ENCODE data around the gene RALGDS.

The RALGDS gene

DNA sequence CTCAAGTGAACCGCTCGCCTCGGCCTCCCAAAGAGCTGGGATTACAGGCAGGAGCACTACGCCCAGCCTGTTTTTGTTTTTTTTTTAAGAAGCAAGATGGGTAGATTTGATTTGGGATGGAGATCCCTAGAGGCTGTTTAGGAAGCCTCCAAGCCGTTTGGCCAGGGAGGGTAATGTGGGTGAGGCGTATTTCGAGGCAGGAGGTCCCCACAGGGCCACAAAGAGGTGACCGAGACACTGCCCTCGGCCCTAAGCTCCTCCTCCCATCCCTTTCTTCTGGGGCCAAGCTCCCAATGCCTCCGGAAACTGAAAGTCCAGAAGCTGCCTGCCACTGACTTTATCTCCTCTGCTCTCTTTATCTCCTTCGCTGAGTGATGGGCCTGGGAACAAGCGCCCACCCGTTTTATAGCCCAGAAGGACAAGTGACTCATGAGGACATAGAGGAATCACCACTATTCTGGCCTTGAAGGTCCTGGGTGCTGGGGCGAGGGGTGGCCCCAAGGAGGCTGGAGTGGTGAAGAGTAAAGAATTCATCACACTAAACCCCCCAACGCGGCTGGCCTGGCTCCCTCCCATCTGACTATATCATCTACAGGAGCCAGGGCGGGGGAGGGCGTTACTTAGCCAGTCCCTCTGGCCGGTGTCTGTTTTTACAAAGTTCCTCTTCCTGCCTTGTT lies 2.0 kb upstream of the RALGDS start:
- TF ChIP-seq, protein P1, sequence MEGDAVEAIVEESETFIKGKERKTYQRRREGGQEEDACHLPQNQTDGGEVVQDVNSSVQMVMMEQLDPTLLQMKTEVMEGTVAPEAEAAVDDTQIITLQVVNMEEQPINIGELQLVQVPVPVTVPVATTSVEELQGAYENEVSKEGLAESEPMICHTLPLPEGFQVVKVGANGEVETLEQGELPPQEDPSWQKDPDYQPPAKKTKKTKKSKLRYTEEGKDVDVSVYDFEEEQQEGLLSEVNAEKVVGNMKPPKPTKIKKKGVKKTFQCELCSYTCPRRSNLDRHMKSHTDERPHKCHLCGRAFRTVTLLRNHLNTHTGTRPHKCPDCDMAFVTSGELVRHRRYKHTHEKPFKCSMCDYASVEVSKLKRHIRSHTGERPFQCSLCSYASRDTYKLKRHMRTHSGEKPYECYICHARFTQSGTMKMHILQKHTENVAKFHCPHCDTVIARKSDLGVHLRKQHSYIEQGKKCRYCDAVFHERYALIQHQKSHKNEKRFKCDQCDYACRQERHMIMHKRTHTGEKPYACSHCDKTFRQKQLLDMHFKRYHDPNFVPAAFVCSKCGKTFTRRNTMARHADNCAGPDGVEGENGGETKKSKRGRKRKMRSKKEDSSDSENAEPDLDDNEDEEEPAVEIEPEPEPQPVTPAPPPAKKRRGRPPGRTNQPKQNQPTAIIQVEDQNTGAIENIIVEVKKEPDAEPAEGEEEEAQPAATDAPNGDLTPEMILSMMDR (IDR thresholded peaks at IDR 0.05; ENCODE audit: low read depth, low read length, missing control alignments), result no peak
- DNase-seq (ENCODE audit: extremely low read depth, low read depth), result no peak
- H3K4me3 ChIP-seq (replicated peaks; ENCODE audit: low read depth, low read length), result no peak overlapping the region

DNA sequence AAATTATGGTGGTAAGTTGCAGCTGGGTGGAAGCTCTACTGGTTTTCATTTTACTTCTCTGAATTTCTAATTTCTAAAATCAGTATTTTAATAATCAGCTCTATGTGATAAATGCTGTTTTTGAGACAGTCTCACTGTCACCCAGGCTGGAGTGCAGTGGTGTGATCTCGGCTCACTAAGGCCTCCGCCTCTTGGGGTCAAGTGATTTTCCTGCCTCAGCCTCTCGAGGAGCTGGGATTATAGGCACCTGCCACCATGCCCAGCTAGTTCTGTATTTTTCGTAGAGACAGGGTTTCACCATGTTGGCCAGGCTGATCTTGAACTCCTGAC lies 1.5 kb upstream of the RALGDS start:
- TF ChIP-seq, protein P1 (IDR thresholded peaks at IDR 0.05; ENCODE audit: low read depth, low read length, missing control alignments), result no peak
- DNase-seq (ENCODE audit: extremely low read depth, low read depth), result no peak
- no peak overlapping the region for H3K4me3 ChIP-seq (replicated peaks; ENCODE audit: low read depth, low read length)

DNA sequence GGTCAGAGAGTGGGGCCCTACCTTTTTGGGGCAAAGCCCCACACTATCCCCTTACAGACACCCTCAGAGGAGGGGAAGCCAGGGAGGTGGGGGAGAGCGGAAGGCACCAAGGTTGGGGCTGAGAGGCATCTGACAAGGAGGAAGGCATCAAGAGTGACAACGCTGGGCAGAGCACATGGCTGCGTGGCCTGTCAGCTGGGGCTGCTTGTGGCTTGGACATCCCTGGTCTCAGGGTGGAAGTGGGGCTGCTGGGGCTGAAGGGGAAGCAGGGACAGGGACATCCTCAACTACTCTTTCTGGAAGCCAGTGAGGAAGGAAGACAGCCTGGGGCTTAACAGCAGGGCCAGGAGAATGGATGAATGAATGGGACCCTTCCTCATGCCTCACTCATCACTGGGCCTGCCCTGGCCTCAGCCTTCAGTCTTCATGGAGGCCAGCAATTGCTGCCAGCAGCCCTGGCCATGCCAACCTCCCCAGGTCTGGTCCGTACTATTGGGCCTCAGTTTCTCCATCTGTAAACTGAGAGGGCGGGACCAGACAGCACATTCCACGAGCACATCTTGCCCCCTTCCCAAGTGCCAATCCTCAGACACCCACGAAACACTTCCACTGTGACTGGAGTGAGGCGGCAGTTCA lies 993 bp upstream of the RALGDS start:
- TF ChIP-seq, protein P1 (IDR thresholded peaks at IDR 0.05; ENCODE audit: low read depth, low read length, missing control alignments), result no peak
- no peak for DNase-seq (ENCODE audit: extremely low read depth, low read depth)
- no peak overlapping the region for H3K4me3 ChIP-seq (replicated peaks; ENCODE audit: low read depth, low read length)

DNA sequence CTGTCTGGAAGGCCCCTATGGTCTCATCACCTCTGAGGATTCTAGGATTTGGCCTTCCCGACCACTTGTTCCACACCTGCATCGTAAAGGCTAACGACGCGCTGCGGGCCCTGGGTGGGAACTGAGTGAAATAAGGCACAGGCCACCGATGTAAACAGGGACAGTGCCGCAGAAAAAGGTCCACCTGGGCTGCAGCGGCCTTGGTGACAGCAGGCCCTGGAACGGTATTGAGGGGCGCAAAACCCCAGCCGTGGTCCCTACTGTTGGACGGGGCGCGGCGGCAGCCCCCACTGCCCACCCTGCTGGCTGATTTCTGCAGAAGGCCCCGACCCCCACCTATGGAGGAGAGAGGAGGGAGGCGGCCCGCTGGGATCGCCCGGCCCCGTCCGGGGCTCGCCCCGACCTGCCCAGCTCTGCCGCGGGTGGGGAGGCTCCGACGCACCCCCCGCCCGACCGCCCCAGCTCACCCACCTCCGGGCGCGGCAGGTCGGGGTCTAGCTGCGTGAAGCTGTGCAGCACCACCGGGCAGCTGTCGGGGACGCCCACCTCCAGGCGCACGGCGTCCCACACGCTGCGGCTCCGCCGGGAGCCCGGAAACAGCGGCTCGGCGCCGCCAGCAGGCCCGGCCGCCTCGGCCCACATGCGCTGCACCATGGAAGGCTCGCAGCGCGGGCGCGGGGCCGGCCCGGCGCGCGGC lies 391 bp downstream of the RALGDS start:
- TF ChIP-seq, protein P1 (IDR thresholded peaks at IDR 0.05; ENCODE audit: low read depth, low read length, missing control alignments), result no peak
- DNase-seq (ENCODE audit: extremely low read depth, low read depth), result no peak
- peak overlapping the region; percentile 72 for H3K4me3 ChIP-seq (replicated peaks; ENCODE audit: low read depth, low read length)

DNA sequence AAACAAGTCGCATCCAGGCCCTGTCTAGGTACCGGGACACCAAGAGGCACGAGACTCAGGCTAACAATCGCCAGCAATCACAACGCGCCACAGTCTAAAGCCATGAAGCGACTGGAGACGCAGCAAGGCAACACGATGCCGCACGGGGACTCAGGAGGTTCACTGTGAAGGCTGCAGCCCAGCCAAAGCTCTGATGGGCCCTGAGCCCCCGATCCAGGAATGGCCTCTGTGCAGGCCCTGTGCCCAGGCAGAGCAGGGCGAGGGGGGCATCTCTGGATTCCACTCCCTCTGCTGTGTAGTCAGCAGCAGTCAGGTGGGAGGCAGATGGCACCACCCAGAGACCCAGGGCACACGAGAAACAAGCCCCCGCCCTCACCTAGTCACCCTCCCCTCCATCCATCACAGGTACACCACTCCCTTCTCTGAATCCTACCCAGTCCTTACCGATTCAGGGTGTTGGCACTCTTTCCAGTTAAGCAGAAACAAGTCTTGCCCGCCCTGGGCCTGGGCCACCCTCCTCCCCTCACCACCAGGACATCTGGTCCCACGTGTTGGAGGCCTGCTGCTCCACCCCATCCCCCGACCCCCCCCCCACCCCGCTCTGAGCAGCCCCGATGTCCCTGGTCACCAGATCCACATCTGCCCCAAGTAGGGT lies 1.1 kb downstream of the RALGDS start:
- TF ChIP-seq, protein P1 (IDR thresholded peaks at IDR 0.05; ENCODE audit: low read depth, low read length, missing control alignments), result no peak
- no peak for DNase-seq (ENCODE audit: extremely low read depth, low read depth)
- peak overlapping the region; percentile 72 for H3K4me3 ChIP-seq (replicated peaks; ENCODE audit: low read depth, low read length)

DNA sequence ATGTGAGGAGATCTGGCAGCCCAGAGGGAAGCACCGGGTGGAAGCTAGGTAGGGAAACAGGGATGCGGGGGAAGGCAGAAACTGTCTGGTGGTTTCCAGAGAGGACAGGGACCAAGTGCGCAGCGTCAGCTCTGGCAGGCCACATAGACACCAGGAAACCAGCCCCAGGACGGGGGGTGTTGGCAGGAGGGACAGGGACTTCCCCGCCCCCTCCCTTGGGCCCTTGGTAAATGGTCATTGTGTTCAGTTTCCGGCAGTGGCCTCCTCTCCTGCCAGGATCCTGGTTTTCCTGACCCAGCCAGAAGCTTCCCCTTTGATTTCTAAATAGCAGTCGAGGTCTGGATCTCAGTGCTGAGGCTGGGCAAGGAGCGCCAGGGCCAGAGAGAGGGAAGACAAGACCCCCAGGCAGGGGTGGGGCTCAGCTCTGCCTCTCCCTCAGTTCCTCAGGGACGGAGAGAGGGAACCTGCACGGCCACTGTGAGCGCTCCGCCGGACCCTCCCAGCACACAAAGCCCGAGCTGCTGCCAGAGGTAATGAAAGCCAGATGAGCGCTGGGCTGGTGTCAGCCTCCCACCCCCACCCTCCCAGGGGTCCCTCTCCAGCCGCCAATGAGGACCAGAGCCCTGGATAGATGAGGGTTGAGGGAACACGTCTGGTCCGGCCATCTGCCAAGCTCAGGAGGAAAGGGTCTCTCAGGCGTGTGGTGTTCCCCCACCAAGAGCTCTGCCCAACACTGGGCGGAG lies 1.8 kb downstream of the RALGDS start:
- peak overlapping the region; percentile 72 for H3K4me3 ChIP-seq (replicated peaks; ENCODE audit: low read depth, low read length)
- DNase-seq (ENCODE audit: extremely low read depth, low read depth), result no peak
- TF ChIP-seq, protein P1 (IDR thresholded peaks at IDR 0.05; ENCODE audit: low read depth, low read length, missing control alignments), result no peak
